GM18505 (cell line): ENCODE measurements around the gene RMP24.
"Not testable (repeated sequence)": the region's sequence is repeated elsewhere in the genome, so short reads cannot be mapped to it uniquely, and the experiment has no call there.

Source experiments
- ATAC-seq: cut with Tn5 transposase; IDR thresholded peaks from one replicate; pipeline ENCODE4 v1.9.1; 2021; ENCODE audit not compliant: unreplicated experiment
- POLR2A ChIP-seq: IDR thresholded peaks from 4 replicates; pipeline ENCODE4 v1.6.1; 2011; ENCODE audit warnings: borderline replicate concordance; ENCODE audit not compliant: insufficient read depth, insufficient read length; ENCODE audit errors: extremely low read depth

Gene RMP24

DNA sequence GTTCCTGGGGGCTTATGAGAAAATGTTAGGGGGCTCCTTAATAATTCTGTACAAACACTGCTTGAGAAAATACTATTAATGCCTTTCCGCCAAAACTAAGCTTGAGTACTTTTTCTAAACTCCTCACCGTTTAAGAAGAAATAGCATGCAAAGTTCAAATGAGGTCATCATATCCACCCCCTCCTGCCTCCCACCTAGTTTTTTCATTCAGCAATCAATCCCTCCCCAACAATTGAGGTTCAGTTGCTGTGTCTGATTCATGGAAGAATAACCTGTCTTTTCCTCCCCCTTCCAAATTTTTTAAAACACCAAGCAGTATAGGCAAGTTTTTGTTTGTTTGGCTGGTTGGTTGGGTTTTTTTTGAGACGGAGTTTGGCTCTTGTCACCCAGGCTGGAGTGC, 24.4 kb upstream of the RMP24 start:
- no peak for TF ChIP-seq POLR2A
- no peak for ATAC-seq

DNA sequence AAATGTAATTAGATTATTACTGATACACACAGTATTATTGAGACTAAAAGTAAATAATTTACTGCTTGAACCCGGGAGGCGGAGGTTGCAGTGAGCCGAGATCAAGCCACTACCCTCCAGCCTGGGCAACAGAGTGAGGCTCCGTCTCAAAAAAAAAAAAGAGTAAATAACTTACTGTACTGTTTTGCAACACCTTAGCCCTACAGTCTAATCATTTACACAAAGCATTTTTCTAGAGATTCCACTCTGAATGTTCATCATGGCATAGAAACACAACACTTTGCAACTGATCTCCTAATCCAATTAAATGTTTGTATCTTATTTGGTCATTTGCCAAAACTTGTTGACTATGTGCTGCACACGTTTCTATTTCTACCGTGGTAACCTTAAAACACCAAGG, 23.4 kb upstream of the RMP24 start:
- no peak for TF ChIP-seq POLR2A
- no peak for ATAC-seq

DNA sequence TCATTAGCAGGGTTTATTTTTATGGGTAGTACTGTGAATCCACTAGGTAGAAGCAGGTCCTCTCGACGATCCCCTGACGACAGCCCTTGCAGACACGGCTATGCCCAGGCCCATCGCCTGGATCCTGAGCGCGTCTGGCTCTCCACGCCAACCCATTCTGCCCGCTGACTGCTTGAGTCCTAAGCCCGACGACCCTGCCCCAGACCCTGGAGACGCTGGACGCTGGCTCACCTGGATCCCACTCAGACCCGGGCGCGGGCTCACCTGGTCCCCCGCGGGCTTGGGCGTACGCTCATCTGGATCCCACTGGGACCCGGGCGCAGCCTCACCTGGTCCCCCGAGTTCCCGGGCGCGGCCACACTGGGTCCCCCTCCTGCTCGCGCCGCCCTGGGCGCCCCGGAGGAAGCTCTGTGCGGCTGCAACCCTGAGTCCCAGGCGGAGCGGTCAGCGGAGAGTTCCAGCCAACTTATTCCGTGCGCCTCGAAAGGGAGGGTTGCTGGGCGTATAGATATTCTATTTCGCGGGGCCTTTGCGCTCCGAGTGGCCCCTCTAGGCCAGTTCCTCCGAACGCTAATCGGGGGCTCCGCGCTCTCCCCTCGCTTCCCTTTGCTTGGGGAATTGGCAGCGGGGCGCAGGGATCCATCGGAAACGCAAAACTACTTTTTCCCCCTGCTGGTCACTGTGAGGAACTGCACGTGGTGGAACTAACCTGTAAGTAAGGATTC, 22.4 kb upstream of the RMP24 start:
- TF ChIP-seq POLR2A: no peak
- ATAC-seq: no peak

GRCh38 chr18:35950628-35950982, 21.9 kb upstream of the RMP24 start:
- no peak for TF ChIP-seq POLR2A
- no peak for ATAC-seq

GRCh38 chr18:35953688-35954087, 18.8 kb upstream of the RMP24 start:
- ATAC-seq: peak; percentile 52
- no peak for TF ChIP-seq POLR2A

GRCh38 chr18:35956226-35956625, 16.3 kb upstream of the RMP24 start:
- no peak for TF ChIP-seq POLR2A
- no peak for ATAC-seq

DNA sequence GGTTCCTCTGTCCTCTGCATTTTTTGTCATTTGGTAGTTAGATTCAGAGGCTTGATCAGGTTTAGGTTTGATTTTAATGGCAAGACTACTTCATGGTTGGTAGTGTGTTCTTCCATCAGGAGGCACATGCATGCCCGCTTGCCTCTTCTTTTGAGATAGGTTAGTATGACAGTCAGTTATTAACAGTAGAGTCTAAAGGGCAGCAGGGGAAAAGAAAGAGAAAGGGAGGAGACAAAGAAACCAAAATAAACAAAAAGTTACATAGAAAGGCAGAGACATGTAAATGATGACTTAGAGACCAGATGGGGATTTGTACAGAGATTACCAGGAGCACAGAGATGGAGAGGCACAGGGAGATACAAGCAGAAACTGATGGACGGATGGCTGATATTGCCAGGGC, 10.2 kb upstream of the RMP24 start:
- TF ChIP-seq POLR2A: no peak
- ATAC-seq: no peak

GRCh38 chr18:35964319-35964718, 8.2 kb upstream of the RMP24 start:
- ATAC-seq: no peak
- no peak for TF ChIP-seq POLR2A

GRCh38 chr18:35967866-35968265, 4.6 kb upstream of the RMP24 start:
- not testable (repeated sequence) for ATAC-seq

- TF ChIP-seq POLR2A: no peak
- no peak for ATAC-seq
These were observed 4.1 kb upstream of the RMP24 start for GRCh38 chr18:35968278-35968880.

DNA sequence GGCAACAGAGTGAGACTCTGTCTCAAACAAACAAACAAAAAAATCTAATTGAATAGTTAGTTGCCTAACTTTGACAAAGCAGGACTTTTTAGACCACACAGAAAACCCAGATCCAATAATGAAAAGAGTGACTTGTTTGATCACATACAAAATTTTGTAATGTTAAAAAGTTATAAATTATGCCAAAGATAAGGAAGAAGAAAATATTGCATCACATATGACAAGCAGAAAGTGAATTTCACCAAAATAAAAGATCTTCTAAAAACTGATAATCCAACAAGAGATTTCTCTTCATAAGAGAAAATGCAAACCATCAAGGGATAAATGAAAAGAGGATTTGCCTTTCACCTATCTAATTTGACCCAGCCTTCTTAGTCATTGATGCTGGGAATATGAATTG, 2.8 kb upstream of the RMP24 start:
- ATAC-seq: no peak

DNA sequence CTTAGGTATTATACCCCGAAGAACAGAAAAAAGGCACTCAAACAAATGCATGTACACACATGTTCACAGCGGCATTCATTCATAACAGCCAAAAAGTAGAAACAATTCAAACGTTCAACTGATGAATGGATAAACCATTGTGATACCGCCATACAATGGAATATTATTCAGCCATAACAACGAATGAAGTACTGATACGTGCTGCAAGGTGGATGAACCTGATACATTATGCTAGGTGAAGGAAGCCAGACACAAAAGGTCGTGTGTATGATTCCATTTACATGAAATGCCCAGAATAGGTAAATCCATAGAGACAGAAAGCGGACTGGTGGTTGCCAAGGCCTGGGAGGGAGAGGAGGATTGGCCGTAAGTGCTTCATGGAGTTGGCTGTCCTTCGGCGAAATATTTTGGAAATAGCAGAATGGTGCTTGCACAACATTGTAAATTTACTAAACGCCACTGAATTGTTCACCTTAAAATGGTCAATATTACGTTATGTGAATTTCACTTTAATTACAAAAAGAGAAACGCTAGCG, 750 bp upstream of the RMP24 start:
- no peak for TF ChIP-seq POLR2A

More for the DNA sequence above, 2.8 kb upstream of the RMP24 start:
- TF ChIP-seq POLR2A: no peak

GRCh38 chr18:35973650-35974049, 1.2 kb downstream of the RMP24 start:
- no peak for ATAC-seq
- no peak for TF ChIP-seq POLR2A

More for the DNA sequence above, 750 bp upstream of the RMP24 start:
- peak; percentile 4 for ATAC-seq

- no peak for ATAC-seq
- no peak for TF ChIP-seq POLR2A
These were observed 1.7 kb downstream of the RMP24 start for GRCh38 chr18:35974181-35974580.

DNA sequence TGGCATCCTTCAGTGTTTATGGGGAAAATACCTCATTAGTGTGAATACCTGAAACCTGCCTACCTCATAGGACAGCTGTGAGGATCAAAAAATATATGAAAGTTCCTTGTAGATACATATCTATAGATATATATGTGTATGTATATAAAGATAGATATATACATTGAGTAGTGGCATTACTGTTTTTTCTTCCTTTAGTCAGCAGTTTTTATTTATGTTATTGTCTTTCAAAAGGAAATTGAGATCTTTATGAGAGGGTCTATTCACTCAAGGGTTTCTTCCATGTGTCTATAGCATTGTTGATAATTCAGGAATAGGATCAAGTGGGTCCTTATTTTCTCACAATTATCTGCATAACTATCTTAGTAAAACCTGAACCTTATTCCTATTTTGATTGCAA, 6.6 kb downstream of the RMP24 start:
- ATAC-seq: no peak
- no peak for TF ChIP-seq POLR2A

DNA sequence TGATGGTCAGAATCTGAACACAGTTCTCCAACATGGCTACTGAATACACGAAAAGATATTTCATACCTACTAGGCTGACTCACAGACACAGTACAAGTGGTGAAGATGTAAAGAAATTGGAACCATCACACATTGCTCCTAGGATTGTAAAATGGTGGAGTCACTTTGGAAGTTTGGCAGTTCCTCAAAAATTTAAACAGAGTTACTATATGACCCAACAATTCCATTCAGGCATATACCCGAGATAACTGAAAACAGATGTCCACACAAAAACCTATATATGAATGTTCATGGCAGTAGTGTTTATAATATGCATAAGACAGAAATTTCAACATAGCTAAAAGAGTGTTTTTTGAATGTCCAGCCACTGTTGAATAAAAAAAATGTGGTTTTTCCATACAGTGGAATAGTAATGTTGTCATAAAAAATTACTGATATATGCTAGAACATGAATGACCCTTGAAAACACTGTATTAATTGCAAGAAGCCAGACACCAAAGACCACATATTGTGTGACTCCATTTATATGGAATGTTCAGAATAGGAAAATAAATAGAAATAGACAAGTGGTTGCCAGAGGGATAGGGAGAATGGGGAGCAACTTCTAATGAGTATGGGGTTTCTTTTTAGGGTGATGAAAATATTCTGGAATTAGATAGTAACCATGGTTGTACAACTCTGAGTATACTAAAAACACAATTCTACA, 10.1 kb downstream of the RMP24 start:
- no peak for TF ChIP-seq POLR2A

More for the DNA sequence above, 10.1 kb downstream of the RMP24 start:
- ATAC-seq: no peak
